Activated naive CD4-positive, alpha-beta T cell treated with Interleukin-2 at 50 U/mL for 16 hours (primary cell): Measurements from ENCODE around the gene CAMTA2.
"Not testable (repeated sequence)": the region's sequence is repeated elsewhere in the genome, so short reads cannot be mapped to it uniquely, and the experiment has no call there.

Experiments used
- DNase-seq: peaks from one replicate; pipeline ENCODE4 v3.0.0-alpha.2; 2020

The CAMTA2 gene, protein sequence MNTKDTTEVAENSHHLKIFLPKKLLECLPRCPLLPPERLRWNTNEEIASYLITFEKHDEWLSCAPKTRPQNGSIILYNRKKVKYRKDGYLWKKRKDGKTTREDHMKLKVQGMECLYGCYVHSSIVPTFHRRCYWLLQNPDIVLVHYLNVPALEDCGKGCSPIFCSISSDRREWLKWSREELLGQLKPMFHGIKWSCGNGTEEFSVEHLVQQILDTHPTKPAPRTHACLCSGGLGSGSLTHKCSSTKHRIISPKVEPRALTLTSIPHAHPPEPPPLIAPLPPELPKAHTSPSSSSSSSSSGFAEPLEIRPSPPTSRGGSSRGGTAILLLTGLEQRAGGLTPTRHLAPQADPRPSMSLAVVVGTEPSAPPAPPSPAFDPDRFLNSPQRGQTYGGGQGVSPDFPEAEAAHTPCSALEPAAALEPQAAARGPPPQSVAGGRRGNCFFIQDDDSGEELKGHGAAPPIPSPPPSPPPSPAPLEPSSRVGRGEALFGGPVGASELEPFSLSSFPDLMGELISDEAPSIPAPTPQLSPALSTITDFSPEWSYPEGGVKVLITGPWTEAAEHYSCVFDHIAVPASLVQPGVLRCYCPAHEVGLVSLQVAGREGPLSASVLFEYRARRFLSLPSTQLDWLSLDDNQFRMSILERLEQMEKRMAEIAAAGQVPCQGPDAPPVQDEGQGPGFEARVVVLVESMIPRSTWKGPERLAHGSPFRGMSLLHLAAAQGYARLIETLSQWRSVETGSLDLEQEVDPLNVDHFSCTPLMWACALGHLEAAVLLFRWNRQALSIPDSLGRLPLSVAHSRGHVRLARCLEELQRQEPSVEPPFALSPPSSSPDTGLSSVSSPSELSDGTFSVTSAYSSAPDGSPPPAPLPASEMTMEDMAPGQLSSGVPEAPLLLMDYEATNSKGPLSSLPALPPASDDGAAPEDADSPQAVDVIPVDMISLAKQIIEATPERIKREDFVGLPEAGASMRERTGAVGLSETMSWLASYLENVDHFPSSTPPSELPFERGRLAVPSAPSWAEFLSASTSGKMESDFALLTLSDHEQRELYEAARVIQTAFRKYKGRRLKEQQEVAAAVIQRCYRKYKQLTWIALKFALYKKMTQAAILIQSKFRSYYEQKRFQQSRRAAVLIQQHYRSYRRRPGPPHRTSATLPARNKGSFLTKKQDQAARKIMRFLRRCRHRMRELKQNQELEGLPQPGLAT

GRCh38 chr17:4986951-4987766 is at the start of gene CAMTA2:
Gene CAMTA2, minus strand, starts transcription at chr17:4987675. Its CDS starts 1,453 bp downstream, at chr17:4986222.
- peak; percentile 89 for DNase-seq

GRCh38 chr17:5035315-5035714 is 47.8 kb upstream of the CAMTA2 start, which contains the start of gene SLC52A1:
Gene SLC52A1, minus strand, starts transcription at chr17:5035426. Its CDS starts 820 bp downstream, at chr17:5034606.
- DNase-seq = no peak

DNA sequence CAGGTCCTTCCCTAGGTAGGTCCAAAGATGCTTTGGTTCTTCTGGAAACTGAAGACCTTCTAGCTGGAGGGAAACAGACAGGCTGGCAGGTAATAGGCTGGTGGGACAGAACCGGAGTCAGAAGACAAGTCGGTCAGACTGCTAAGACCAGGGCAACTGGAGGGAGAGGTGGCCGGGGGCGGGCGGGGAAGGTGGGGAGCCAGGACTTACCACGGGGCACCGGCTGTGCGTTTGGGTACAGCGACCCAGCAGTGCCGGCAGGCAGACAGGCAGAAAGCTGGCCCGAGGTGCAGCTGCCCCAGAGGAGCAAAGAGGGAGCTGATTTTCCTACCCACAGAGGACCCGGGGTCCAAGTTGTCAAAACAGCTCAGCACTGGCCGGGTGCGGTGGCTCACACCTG is 47.2 kb upstream of the CAMTA2 start:
- DNase-seq = no peak

GRCh38 chr17:5034063-5034462 is 46.6 kb upstream of the CAMTA2 start:
- no peak for DNase-seq

GRCh38 chr17:5033352-5034015 is 46.0 kb upstream of the CAMTA2 start:
- no peak for DNase-seq

DNA sequence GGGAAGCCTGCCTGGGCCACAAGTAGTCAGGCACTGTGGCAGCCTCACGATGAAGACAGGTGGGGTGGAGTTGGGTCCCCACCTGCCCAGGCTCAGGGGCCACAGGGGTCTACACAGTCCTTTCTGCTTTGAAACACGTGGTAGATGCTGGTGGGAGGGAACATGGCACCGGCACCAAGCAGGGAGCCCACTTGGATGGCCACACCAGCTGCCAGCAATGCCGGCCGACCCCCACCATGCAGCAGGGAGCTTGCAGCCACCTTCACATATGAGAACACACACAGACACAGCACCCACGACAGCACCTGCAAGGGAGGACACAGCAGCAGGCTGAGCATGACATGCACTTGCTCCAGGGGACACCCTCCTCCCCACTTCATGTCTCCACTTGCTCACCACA is 45.4 kb upstream of the CAMTA2 start:
- no peak for DNase-seq

- DNase-seq = peak; percentile 86
These were observed 44.0 kb upstream of the CAMTA2 start for GRCh38 chr17:5031365-5032082.

- DNase-seq = not testable (repeated sequence)
These were observed 42.7 kb upstream of the CAMTA2 start for GRCh38 chr17:5030168-5030567.

DNA sequence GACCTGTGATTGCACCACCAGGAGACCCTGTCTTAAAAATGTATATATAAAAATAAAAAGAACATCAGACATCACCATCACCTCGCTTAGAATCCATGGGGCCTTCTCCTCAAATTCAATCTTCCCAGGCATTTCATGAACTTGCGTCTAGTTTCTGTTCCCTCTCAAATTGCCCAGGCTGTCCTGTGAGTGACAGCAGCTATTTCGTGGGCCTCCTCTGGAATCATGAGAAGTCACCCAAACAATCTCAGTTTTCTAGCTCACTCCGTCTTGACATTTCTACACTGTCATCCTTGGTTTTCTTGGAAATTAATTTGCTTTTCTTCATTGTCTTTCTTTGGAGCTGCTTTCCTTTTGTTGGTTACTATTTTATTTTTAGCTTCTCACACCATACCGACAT is 40.4 kb upstream of the CAMTA2 start:
- no peak for DNase-seq

DNA sequence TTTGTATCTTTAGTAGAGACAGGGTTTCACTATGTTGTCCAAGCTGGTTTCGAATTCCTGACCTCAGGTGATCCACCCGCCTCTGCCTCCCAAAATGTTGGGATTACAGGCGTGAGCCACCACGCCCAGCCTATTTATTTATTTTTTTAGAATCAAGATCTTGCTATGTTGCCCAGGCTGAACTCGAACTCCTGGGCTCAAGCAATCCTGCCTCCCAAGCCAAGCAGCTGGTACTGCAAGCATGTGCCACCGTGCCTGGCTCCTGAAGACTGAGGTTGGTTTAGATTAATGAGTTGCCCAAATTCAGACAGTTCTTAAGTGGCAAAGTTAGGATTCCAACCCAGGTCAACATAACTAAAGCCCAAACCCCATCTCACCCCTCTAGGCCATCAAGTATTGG is 39.8 kb upstream of the CAMTA2 start:
- no peak for DNase-seq

GRCh38 chr17:5024604-5025003 is 37.1 kb upstream of the CAMTA2 start:
- no peak for DNase-seq

- no peak for DNase-seq
These were observed 36.2 kb upstream of the CAMTA2 start for GRCh38 chr17:5023588-5024147.

- DNase-seq = no peak
These were observed 34.8 kb upstream of the CAMTA2 start for GRCh38 chr17:5022171-5022711.

DNA sequence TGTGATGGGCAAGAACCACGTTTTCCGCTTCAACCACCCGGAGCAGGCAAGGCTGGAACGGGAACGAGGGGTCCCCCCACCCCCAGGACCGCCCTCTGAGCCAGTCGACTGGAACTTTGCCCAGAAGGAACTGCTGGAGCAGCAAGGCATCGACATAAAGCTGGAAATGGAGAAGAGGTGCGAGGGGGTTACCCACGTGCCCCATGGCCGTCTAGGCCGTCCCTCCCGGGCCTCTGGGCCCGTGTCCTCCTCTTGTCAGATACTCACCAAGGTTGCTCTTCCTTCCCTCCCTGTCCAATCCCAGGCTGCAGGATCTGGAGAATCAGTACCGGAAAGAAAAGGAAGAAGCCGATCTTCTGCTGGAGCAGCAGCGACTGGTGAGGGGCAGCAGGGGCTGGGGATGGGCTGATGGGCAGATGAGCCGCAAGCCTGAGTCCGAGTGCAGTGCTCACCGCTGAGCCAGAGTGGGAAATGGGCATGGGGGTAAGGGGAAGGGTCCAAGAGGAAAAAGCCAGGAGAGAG is 33.1 kb upstream of the CAMTA2 start:
- no peak for DNase-seq

DNA sequence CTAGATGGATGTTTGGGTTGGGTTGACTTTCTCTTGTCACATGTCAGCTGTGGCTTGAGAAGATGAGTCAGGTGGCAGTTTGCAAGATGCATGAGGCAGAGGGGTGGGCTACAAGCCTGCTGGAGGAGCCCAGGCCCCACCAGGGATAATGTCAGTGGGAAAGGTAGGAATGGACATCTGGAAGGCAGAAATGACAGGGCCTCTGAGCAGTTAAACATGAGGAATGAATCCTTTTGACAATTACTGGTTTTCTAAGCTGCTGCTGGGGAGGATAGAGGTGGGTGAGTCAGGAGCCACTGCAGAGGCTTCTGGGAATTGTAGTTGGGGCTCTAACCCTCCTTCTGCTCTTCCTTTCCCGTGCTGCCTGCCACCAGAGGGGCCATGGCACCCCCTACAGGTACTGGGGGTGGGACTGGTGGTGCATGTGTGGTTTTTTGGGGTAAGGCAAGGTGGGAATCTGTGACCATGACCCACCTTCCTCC is 32.0 kb upstream of the CAMTA2 start:
- DNase-seq = peak; percentile 25

DNA sequence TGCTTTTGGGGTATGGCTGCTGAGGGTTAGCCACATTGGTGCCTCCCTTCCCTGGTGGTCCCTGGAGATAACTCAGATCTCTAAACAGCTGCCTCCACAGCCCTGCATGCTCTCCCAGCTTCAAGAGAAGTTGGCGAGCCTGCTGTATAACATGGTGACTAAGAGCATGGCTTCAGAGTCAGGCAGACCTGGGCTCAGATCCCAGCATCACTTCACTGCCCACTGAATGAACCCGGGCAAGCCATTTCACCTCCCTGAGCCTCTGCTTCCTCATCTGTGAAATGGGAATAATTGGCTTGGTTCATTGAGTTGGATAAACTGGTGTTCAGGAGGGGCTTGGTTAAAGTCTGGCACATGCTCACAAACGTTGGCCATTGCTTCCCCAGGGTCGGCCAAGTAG is 26.9 kb upstream of the CAMTA2 start:
- DNase-seq = no peak

DNA sequence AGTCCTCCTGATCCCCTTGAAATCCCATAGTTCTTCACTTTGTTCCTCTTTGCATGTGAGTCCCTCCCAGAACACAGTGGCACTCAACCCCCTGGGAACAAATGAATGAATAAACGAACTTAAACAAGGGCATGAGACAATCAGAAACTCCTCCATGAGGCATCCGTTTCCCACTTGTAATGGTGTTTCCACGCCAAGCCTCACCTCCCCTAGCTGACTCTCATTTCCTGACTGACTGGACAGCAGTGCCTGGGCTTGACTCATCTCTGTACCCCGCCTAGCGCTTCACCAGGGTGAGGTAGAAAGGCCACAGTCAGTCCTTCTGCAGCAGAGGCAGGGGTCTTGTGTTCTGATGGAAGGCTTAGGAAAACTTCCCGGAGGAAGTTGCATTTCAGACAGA is 24.5 kb upstream of the CAMTA2 start:
- no peak for DNase-seq

- DNase-seq = no peak
These were observed 15.9 kb upstream of the CAMTA2 start for GRCh38 chr17:5003214-5003867.

- no peak for DNase-seq
These were observed 14.8 kb upstream of the CAMTA2 start for GRCh38 chr17:5002121-5002788.
